DLD1 (cell line): ENCODE measurements around the gene WRAP73.

ENCODE experiments used
- in situ Hi-C: cut with HindIII; loops from 2 replicates; pipeline ENCODE4 v1.10.0; 2017; ENCODE audit warnings: low sequenced_read_pairs

The WRAP73 gene, protein sequence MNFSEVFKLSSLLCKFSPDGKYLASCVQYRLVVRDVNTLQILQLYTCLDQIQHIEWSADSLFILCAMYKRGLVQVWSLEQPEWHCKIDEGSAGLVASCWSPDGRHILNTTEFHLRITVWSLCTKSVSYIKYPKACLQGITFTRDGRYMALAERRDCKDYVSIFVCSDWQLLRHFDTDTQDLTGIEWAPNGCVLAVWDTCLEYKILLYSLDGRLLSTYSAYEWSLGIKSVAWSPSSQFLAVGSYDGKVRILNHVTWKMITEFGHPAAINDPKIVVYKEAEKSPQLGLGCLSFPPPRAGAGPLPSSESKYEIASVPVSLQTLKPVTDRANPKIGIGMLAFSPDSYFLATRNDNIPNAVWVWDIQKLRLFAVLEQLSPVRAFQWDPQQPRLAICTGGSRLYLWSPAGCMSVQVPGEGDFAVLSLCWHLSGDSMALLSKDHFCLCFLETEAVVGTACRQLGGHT

DNA sequence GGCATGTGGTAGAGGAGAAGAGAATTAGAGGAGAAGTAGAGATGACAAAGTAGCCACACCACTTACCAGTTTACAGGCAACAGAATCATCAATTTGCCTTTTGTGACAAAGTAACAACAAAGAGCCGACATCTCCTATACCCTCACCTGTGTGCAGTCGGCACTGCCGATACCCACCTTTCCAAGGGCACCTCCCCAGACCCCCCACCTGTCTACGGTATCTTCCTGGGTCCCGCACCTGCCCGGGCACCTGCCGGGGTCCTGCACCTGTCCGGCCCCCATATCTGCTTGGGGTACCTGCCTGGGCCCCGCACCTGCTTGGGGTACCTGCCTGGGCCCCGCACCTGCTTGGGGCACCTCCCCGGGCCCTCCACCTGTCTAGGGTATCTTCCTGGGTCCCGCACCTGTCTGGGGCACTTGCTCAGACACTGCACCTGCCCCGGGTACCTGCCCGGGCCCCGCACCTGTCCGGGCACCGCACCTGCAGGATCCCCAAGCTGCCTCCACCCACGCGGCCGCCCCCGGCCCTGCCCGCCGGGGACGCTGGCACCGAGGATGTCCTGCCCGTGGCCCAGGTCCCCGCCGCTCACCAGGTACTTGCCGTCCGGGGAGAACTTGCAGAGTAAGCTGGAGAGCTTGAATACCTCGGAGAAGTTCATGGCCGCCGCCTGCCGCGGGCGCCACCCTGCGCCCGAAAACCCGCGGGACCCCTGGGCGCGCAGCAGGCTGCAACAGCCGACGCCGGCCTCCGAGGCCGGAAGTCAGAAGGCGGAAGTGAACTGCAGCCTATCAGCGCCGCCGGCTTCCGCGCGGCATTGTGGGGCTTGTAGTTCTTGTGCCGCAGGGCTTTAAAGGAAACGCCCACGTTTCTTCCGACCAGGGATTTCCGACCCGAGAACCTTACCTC lies at the start of gene WRAP73:
Gene WRAP73 (minus strand): TSS at position 762 of the 906 bp plus-strand sequence. CDS start 104 bp downstream, at position 658.
- in situ Hi-C loops = loop anchor here (25.0 kb wide), 1 partner anchor 113 kb away; the partner anchor contains the start of genes CCDC27 and SMIM1

DNA sequence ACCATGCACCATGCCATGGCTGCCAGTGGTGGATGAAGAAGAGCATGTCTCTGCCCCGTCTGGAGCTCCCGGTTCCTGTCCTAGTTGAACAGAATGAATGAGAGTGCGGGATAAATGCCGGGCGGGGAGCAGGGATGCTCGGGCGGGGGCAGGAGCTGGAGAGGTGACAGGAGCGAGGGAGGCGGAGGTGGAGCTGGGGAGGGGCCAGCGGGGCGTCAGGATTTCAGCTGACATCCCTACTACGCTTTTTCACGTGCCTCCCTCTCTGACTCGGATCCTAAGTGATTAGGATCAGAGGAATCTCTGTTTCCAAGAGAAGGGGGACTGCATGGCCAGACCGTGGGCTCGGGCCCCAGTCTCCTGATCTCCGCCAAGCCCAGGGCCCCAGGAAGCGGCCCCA lies 49.7 kb upstream of the WRAP73 start:
- in situ Hi-C loops = no loop called here

DNA sequence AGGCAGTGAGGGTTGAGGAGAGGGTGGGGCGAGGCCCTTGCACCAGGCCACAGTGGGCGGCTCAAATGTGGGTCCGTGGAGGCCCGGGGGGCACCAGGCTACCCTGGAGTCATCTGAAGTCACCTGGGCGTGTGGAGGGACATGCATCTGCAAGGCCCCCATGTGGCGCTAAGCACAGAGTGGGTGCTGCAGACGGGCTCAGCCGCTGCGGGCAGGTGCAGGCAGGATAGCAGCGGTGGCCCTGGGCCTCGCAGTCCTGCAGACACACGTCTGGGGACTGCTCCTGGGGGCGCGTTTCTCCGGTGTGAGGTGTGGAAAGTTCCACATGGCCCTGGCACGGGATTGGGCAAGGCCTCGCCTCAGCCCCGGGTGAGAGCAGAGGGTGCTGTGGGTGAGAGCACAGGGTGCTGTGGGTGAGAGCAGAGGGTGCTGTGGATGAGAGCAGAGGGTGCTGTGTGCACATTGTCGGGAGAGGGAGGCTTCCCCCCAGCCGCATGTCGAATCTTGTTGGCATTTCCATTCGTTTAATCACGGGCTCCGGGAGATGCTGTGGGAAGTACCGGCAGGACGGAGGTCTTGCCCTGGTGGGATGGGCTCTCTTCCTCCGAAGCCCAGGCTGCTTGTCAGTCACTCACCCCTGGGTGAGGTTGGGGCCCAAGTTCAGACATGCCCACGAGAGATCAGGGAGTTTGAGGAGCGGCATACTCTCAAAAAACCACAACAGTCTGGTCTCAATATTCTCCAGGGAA lies 48.9 kb upstream of the WRAP73 start:
- in situ Hi-C loops = no loop called here

DNA sequence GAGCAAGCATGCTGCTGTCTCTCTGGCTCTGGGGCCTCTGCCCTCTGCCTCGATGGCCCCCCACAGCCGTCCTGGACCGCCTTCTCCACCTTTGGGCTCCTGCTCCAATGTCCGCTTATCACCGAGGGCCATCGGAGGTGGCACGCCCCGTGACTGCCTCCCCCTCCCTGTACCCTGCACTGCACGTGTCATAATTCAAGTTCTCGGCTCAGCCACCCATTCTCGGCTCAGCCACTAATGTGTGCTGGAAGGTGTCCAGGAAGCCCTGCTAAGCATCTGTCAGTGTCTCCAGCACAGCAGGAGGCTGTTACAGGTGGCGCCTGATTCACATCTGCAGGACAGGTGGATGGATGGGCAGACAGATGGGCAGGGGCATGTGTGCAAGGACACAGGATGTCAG lies 47.9 kb upstream of the WRAP73 start:
- in situ Hi-C loops = no loop called here

DNA sequence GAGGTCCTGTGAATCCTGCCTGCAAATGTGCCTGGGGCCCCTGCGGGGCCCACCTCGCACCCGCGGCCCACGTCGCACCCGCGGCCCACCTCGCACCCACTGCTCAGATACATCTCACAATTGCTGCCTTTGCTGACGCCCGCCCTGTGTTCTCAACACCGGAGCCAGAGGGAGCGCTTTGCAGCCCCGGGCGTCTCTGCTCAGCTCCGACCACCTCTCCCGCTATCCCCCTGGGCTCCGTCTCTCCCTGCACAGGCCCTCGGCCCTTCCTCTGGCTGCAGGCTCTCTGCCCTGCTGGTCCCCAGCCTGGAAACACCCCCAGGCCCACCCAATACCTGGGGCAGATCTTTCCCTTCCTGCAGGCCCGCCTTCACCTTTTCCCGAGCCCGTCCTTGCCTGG lies 47.2 kb upstream of the WRAP73 start:
- in situ Hi-C loops = no loop called here

DNA sequence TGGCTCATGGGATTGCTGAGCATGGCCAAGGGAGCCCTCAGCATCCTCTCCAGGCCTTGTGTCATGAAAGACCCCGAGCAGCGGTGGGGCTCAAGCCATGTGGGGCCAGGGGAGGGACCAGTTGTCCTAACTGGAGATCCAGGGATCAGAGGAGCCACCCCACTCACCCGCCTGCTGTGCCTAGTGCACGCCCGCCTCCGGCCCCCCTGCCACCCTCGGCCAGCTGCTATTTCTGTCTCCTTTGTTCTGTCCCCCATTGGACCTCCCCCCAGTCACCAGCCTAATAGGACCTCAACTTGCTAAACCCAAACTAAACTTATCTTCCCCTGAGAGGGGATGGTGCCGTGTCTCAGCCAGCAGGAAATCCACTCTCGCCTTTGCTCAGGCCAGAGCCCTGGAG lies 46.8 kb upstream of the WRAP73 start:
- in situ Hi-C loops = no loop called here

DNA sequence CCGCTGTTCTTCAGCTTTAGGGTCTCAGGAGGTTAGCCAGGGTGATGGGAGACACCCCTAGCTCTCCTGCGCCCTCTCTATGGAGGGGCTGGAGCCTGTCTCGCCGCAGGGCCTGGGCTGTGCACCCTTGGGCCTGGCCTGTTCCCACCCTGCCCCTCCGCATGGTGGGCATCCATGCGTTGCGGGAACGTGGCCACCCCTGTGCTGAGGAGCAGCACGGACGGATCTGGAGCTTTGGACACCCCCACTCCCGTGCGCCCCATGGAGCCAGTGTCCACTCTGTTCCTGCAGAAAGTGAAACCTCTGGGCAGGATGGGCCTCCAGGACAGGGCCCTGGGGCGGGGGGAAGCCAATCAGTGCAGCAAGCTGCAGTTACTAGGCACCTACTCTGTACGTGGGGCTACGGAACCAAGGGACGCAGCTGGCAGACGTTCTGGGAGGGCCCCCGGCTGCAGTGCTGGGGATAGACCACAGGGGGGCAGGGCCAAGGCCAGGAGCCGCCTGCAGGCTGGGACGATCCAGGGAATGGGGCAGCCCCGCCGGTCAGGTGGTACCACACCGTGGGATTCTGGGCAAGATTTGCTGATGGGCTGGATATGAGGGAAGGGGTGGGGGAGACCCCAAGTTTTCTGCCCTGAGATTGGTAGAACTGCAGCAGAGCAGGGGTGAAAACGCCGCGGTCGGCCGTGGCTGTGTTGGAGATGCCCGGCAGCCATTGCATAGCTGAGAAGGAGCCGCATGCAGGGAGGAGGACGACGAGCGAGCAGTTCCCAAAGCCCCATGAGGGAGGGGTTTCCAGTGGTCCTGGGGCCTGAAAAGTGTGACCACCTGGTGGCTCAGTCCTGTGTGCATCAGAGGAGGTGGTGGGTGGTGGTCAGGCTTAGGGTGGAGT lies 45.7 kb upstream of the WRAP73 start:
- in situ Hi-C loops = no loop called here

DNA sequence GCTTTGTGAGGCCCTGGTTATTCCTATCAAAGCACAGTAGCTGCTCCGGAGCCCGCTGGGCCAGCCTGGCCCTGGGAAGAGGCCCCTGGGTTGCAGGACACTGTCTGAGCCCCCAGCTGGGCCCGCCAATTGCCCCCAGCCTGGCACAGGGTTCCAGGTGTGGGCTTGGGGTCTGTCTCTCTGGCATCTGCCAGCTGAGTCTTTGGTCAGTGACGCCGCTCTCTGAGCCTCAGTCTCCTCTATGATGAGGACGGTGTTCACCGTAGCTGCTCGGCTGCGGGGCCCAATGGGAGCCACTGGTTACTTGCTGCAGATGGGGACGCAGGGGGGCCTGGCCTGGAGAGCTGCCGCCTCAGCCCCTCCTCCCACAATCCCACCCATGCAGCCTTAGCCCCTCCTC lies 43.4 kb upstream of the WRAP73 start:
- in situ Hi-C loops = no loop called here

DNA sequence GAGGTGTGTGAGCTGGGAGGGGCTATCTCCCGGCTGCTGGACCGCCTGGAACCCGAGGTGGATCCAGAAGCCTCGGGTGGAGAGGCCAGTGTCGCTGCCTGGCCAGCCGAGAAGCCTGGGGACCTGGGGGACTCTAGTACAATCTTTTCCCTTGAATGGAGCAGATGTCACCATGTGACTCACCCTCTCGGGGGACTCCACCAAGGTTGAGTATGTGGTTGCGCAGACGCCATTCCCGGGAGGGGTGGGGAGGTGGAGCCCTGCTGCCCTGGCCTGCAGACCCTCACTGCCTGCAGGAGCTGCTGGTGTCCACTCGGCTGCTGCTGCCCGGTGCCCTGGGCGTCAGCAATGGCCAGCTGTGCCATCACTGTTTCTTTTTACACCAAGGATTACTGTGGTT lies 42.7 kb upstream of the WRAP73 start:
- in situ Hi-C loops = no loop called here

DNA sequence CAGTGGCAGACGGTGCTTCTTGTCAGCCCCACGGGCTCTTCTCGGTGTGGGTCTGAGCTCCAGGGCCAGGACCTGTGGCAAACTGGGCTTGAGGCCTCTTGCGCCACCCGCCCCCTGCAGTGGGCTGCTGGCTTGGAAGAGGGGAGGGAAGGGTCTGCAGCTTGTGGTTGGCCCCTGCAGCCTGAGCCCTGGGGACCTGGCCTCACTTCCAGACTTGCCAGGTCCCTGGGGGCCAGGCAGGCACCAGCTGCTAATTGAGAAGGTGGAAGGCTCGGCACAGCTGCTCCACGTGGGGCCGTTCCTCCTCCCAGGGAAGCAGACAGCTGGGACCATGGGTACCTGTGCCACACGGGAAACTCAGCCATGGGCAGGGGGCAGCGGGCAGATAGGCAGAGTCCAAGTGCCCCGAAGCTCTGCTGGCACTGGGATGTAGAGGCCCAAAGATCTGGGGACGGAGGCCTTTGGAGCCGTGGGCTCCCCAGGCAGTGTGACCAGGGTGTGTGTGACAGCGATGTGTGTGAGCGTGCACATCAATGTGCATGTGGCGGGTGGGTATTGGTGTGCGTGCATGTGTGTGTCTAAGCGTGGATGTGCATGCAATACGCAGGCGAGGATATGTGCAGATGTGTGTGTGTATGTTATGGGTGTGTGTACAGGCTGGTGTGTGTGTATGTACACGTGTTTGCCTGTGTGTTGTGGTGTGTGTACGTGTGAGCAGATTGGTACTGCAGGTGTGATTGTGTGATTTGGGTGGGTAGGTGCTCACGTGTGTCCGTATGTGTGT lies 41.7 kb upstream of the WRAP73 start:
- in situ Hi-C loops = no loop called here

DNA sequence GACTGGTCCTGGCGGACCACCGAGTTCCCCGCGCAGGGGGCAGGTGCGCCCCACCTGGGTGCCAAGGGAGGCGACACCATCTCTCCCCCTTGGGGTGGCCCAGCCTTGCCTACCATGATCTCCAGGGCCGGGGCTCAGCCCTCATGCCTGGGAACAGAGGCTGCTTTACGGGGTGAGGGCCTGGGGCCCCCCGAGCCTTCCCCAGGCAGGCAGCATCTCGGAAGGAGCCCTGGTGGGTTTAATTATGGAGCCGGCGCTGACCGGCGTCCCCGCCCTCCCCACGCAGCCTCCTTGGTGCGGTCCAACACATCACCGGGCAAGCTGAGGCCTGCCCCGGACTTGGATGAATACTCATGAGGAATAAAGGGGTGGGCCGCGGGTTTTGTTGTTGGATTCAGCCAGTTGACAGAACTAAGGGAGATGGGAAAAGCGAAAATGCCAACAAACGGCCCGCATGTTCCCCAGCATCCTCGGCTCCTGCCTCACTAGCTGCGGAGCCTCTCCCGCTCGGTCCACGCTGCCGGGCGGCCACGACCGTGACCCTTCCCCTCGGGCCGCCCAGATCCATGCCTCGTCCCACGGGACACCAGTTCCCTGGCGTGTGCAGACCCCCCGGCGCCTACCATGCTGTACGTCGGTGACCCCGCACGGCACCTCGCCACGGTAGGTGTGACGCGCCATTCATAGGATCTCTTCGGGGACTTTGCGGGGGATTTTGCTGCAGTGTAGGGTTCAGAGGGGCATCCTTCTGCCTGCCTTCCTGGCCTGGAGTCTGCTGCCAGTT lies 40.6 kb upstream of the WRAP73 start:
- in situ Hi-C loops = no loop called here

DNA sequence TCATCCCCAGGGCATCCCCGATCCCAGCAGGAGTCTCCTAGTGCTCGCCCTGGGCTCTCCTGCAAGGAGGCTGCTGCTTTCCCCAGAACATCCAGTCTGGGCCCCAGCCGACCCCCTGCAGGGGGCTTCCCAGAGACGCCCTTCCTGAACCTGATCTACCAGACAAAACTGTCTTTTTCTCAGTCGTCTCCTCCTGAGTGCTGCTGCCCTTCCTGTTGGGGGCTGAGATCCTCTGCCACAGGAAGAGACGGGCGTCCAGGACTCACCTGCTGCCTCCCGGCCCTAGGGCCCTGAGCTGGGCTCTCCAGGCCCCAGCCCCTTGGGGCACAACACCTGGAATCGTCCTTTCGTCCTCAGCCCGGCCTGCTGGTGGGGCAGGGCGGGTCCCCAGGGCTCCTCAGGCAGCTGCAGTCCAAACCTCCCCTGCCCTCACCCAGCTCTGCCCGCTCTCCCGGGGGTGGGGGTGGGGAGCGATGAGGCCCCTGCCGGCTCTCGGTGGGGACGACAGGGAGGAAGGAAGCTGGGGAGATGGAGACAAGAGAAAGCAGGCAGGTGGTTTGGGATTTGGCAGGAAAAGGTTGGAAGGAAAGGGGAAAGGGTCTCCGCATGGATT lies 39.3 kb upstream of the WRAP73 start:
- in situ Hi-C loops = no loop called here

DNA sequence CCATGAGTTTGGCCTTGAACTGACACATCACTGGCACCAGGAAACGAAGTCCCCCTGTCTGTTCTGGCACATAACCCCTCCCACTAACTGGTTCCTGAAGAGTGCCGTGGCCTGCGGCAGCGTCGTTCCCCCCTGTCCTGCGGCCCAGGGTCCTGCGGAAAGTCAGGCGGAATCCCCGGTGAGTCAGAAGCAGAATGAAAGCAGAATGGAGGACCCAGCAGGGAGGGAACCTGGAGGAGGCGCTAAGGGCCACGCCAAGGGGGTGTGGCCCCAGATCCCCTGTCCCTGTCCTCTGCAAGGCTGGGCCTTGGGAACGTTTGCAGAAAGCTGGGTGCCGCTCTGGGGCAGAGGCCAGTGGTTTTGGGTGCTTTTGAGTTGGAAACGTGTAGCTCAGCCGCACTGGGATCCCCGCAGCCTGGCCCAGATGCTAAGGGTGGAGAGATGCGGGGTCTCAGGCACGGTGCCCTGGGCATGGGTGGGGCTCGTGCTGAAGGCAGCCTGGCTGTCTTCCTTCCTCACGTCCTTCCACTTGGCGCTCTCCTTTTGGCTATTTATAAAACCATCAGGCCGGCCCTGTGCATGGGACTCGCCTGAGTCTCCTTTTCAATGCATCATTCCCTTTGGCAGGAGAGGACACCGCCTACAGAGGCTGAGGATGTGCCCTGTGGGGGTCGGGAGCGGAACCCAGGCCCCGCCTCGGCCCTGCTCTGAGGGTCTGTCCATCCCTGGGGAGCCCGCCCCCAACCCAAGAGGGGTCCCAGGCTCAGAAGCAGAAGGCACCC lies 38.6 kb upstream of the WRAP73 start:
- in situ Hi-C loops = no loop called here

DNA sequence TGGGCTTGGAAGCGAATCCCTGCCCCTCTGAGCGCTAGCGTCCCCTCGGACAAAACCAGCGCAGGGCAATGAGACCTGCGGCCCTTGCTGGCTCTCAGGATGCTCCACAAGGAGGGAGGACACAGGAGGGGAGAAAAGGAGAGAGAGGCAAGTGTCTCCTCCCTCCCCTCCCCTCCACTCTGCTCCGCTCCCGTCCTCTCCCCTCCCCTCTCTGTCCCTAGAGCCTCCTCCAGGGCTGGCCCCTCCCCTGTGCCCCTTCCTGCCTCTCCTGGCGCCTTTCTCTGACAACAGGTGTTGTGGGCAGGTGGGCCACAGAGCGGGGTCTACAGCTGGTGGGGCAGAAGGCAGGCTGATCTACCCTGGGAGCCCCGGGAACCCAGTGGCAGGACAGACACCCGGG lies 37.6 kb upstream of the WRAP73 start:
- in situ Hi-C loops = no loop called here

DNA sequence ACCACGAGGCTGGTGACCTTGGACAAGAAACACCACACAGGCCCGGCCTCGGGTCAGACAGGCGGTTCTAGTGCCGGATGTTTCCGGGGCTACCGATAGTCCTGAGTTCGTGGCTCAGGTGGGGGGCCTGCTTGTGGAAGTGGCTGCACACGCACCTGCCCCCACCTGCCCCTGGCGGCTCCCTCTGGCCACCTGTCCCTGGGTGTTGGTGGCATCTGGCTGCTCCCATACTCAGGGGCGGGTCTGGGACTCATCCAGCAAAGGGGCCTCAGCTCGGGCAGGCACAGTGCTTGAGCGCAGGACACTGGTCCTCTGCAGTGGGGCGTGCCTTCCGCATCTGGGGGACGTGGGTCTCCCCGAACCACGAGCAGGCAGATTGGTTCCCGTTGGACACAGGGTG lies 36.0 kb upstream of the WRAP73 start:
- in situ Hi-C loops = no loop called here

DNA sequence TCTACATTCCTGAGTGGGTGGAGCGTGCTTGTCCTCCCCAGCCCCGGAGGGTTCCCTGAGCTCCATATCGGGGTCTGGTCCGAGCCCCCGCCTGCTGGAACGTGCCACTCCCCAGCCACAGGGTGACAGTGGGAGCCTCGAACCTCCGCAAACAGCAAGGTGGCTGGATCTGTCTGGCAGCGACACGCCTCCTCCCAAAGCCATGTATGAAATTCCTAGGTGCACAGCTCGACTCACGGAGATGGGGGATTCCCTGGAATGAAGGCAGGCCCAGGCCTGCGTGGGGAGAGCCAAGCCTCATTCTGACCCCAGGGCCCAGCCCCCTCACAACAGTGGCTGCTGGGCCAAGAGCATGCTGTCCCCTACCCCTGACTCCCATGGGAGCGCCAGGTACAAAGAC lies 35.3 kb upstream of the WRAP73 start:
- in situ Hi-C loops = no loop called here

DNA sequence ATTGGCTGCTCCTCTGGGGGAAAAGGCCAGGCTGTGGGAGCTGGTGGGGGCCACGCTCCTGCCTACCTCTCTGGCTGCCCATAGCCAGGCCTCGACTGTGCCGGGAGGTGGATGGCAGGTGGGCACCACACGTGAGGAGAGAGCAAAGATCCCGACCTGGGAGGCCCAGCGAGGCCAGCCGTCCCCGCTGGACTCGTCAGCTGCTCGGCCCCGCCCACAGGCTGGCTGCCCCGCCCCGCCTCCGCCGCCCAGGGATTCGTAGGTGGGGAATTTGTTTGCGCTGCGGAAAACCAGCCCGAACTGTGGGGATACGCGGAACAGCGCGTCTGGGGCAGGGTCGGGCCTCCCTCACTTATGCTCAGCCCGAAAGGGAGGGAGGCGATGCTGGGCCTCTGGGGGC lies 34.1 kb upstream of the WRAP73 start:
- in situ Hi-C loops = no loop called here
